Activated naive CD4-positive, alpha-beta T cell (primary cell): ENCODE measurements around the gene SPDYE6.
"Not testable (repeated sequence)": the region's sequence is repeated elsewhere in the genome, so short reads cannot be mapped to it uniquely, and the experiment has no call there.

Experiments used
- DNase-seq, 4 experiments: peaks; one replicate each; lab custom pipeline; 2025; lab: John Stamatoyannopoulos, UW

SPDYE6 gene

DNA sequence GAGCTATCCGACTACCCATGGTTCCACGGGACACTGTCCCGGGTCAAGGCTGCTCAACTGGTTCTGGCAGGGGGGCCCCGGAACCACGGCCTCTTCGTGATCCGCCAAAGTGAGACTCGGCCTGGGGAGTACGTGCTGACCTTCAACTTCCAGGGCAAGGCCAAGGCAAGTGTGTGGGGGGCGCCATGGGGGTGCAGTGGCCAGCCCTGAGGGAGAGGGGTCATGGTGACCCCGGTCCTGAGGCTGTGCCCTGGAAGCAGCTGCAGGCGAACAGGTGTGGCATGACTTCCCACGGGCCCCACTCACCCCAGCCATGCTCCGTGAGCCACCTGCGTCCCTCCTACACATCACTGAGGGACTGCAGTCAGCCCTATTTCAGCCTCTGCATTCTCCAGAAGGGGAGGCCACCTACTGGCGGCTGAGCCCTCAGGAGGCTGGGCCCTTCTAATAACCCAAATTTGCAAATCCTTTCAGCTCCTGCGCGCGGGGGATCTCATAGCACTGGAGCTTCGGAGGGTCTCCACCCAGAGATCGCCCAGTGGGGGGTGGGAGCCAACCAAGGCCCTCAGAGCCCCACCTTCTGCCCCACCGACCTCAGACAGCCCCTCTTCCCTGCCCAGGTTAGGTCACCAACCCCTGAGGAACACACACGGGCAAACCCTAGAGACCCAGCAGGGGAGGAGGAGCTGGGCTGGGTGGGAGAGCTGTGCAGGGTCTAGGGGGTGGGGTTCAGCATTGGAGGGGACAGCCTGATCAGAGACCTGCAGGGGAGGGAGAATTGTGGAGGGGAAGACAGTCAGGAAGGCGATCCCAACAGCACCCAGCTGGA is 38.8 kb downstream of the SPDYE6 start:
- no peak for DNase-seq

DNA sequence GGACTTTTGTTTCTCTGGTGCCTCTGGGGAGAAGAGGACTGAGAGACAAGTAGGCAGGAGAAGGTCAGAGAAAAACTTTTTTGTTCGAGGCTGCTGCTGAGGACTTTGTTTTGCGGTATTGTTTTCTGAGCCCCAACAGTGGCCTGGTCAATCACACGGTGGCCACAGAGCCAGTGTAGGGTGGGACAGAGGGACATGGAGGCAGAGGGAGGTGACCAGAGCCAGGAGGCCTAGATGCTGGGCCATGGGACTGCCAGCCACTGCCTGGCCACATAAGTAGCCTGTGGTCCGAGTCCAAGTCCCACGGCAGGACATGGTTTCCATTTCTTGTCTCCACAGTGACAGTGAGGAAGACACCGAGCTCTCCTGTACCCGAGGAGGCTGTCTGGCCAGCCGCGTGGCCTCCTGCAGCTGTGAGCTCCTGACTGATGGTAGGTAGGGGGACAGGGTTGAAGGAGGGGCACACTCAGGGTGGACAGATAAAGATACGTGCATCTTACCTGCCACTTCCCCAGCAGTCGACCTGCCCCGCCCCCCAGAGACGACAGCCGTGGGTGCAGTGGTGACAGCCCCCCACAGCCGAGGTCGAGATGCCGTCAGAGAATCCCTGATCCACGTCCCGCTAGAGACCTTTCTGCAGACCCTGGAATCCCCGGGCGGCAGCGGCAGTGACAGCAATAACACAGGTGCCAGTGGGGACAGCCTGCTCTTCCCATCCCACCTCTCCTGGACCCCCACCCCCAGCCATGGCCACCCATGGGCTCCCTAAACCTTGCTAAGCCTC is 42.1 kb downstream of the SPDYE6 start:
- no peak for DNase-seq

DNA sequence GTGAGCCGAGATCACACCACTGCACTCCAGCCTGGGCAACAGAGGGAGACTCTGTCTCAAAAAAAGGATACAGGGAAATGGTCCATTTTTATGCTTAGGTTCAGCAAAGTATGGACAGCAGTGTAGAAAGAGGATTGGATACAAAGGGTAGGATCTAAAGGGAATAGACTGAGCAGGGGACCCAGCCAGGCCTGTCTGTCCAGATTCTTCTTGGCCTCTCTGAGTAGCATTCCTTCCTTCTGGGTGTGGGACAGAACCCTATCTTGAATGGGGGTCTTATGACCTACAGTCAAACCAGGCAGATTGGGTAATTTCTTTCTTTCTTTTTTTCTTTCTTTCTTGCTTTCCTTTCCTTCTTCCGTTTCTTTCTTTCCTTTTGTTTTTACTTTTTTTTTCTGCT is 43.9 kb downstream of the SPDYE6 start:
- no peak for DNase-seq

DNA sequence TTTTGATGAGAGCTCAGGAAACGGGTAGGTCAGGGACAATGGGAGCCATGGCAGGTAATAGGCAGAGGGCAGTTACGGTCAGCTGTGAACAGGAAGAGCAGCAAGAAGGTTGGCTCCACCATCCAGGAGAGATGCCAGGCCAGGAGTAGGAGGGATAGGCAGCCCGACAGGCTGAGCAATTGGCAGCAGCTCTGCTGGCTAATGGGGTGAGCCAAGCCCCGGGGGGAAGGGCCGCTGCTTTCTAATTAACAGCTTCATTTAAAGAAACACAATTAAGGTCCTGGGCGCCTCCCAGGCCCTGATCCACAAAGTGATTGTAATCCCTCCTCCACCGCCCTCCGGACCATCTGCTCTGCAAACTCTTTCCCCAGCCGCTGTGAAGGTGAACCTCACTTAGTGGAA is 45.8 kb downstream of the SPDYE6 start:
- no peak for DNase-seq

DNA sequence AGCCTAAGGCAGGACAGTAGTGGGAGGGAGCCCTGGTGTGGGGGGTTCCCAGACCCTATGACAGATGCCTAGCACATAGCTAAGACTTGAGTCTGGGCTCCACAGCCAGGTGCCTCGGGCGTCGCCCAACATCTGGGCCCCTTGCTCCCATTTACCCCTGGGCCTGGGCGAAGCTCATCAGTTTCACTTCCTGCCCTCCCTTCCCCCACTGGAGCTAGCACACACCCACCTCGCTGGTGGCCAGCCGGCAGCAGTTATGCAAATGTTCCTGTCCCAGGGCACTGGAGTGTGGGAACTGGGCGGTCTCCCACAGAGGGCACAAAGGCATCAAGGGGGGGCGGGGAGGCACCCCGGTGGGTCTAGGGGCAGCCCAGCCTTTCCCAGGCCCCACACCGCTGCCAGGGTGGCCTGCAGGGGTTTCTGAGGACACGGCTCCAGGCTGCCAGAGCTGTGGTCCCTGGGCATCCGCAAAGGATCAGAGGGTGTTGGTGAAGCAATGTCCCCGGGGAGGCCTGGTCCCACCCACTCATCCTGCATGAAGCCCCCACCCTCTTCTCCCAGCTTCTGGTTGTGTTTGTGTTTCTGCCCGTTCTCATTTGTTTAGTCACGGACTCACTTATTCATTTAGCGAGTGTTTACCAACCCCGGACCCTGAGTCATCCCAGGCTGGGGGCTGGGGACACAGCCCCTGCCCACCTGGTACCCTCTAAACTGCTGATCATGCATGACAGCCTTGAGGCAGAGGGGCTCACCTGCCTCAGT is 49.1 kb downstream of the SPDYE6 start:
- no peak for DNase-seq

DNA sequence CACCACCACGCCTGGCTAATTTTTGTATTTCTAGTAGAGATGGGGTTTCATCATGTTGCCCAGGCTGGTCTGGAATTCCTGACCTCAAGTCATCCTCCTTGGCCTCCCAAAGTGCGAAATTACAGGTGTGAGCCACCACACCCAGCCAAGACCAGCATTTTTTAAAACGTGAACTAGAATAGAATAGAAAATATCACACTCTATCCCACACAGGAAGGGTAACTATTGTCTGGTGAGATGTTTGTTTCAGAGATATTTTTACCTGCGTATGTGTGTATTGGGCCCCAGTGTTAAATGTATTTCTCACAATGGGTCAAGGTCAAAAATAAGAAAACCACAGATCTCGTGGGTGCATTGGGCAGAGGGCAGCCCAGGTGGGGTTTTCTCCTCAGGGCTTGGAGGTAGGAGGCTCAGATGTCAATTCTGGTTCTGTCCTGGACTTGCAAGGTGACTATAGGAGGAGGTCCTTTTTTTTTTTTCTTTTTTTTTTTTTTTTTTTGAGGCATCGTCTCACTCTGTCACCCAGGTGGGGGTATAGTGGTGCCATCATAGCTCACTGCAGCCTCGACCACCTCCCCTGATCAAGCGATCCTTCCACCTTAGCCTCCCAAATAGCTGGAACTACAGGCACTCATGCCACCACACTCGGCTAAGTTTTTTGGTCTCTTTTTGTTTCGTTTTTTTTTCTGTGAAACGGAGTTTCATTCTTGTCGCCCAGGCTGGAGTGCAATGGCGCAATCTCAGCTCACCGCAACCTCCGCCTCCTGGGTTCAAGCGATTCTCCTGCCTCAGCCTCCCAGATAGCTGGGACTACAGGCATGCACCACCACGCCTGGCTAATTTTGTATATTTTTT is 50.6 kb downstream of the SPDYE6 start:
- no peak for DNase-seq

DNA sequence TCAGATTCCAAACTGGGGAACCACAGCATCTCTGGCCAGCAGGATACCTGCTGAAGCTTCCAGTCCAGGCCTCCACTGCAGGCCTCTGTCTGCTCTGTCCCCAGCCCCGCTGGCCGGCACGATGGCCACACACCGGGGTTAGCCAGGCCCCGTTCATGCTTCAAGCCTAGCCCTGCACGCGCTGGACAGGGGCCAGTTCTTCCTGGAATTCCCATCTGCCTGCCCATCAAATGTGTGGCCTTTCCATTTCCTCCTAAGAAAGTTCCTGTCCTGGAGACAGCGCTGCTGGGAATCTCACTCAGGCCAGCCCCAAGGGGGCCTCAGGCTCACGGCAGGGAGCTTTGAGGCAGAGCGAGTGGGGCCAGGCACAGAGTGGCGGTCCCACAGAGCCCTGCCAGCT is 51.6 kb downstream of the SPDYE6 start:
- DNase-seq: no peak

DNA sequence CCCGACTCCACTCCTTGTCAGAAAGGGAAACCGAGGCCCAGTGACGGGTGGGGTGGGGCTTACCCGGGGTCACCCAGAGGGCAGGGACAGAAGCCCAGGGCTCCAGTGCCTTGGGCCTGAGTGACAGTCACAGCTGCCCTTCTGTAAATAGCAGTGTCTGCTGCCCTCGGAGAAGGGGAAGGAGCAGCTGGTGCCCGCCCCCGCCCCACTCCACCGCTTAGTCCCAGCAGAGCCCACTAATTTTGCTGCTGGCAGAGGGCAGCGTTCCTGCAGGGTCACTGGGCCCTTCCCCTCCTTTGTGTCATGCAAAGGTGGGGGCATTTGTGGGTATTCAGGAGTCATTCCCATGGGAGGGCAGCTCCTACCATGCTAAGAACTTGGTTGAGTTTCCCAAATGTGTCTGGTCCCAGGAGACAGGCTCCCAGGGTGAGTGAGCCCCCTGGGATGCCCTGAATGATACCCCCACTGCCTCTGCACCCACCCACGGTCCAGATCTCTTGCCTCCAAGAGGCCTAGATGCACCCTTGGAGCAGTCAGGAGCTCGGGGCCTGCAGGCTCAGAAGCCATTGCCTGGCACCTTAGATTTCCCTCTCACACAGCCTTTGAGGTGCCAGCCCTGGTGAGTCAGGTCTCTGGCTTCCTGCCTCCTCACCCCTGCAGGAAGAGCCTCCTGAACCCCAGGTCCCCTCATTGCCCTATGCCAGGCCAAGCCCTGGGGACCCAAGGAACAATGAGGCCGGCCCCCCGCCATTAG is 52.4 kb downstream of the SPDYE6 start:
- no peak for DNase-seq

DNA sequence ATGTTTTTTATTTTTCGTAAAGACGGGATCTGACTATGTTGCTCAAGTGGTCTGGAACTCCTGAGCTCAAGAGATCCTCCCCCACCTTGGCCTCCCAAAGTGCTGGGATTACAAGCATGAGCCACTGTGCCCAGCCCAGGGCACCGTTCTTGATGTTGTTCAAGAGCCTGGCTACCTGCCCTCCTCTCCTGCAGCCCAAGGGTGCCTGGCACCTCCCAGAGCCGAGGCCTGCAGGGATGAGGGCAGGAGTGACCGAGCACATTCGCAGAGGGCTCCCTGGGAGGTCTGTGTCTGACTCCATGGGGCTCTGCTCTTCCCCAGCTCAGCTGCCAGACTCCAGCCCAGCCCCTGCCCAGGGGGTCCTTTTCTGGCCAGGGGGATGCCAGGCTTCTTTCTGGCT is 54.2 kb downstream of the SPDYE6 start:
- DNase-seq: no peak

DNA sequence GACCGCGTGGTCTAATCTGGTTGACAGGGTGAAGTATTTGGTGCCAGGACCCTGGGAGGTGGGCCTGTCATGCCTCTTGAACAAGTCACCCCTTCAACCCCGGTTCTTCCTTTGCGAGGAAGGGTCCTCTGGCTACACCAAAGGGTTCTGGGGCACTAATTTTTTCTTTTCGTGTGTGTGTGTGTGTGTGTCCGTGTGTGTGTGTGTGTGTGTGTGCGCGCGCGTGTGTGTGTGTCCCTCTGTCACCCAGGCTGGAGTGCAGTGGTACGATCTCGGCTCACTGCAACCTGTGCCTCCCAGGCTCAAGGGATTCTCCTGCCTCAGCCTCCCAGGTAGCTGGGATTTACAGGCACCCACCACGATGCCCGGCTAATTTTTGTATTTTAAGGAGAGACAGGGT is 54.9 kb downstream of the SPDYE6 start:
- not testable (repeated sequence) for DNase-seq

DNA sequence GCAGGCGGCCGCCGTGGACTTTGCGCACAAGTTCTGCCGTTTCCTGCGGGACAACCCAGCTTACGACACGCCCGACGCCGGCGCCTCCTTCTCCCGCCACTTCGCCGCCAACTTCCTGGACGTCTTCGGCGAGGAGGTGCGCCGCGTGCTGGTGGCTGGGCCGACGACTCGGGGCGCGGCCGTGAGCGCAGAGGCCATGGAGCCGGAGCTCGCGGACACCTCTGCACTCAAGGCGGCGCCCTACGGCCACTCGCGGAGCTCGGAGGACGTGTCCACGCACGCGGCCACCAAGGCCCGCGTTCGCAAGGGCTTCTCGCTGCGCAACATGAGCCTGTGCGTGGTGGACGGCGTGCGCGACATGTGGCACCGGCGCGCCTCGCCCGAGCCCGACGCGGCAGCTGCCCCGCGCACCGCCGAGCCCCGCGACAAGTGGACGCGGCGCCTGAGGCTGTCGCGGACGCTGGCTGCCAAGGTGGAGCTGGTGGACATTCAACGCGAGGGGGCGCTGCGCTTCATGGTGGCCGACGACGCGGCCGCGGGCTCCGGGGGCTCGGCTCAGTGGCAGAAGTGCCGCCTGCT is 55.5 kb downstream of the SPDYE6 start:
- DNase-seq: no peak

DNA sequence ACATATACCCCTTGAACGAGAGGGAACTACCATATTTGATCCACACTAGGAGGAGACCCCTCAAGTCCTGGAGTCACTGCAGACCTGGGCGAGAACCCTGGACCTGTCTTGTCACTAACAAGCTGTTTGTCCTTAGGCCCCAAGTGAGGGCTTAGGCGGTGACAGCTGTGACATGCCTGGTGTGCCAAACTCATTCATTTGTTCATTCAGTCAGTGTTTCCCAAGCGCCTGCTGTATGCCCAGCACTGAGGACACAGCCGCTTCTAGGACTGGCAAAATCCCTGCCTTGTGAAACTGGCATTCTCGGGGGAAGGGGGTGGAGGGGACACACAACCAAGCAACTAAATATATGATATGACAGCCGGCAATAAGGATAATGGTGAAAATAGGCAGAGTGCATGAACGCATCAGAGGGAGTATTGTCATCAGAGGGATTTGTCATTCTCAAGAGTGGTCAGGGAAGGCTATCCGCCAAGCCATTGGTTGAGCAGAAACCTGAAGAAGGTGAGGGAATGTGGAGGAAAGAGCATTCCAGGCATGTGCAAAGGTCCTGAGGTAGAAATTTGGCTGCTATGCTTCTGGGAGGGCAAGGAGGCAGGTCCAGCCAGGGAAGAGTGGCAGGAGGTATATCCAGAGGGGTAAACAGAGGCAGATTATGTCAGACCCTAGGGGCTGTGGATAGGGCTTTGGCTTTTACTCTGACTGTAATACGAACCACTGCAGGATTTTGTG is 58.6 kb downstream of the SPDYE6 start:
- no peak for DNase-seq

DNA sequence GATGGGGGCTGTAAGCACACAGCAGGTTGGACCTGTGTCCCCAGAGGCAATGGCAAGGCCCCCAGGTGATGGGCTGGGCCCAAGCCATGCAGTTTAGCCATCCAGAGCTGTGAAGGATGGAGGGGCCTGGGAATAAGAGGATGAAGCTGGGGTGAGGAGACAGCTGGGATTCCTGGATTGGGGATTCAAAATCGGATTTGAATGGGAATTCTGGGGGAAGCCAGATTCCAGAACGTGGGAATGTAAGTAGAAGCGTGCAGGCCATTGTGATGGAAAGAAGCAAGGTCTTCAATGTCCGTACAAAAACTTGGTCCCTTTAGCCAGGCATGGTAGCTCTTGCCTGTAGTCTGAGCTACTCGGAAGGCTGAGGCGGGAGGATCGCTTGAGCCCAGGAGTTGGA is 59.7 kb downstream of the SPDYE6 start:
- DNase-seq: no peak

DNA sequence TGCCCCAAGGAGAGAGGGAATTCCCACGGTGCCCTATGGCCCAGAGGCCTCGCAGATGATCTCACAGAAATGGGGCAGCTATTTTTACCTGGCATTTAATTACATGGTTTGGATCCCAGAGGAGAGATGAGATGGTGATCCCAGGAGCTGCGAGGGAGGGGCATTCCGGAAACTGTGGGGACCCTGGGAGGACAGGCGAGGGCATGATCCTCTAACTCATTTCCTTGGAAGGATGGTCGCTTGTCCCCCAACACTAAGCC is 60.1 kb downstream of the SPDYE6 start:
- DNase-seq: no peak
